CD4-positive, alpha-beta memory T cell (primary cell): ENCODE results near the gene BZW1. TPM values are rescaled to one million over a fixed set of nuclear protein-coding genes. Genes with fewer than 3 reads are reported as not detected.

Experiments used
- CTCF ChIA-PET: fragments of 350-600 bp; sonication (Branson Sonifier 250); formaldehyde crosslinking; loops from one replicate; lab custom pipeline; 2021; ENCODE audit warnings: inconsistent platforms; ENCODE audit not compliant: partially characterized antibody; lab: Charles Lee
- POLR2A ChIA-PET: fragments of 350-600 bp; sonication (Branson Sonifier 250); formaldehyde crosslinking; loops from one replicate; lab custom pipeline; 2021; ENCODE audit not compliant: partially characterized antibody; lab: Charles Lee
- DNase-seq, 5 donors: peaks; one replicate each; pipeline versions ENCODE4 v3.0.0 to v3.0.0-alpha.2; 2020 to 2022; ENCODE audit warnings: mixed read lengths in 1 of 5
- H3K27ac ChIP-seq: one replicate; pipeline ENCODE4 v1.7.0; 2013; ENCODE audit warnings: low read depth, low read length
- H3K27me3 ChIP-seq: 2 replicates; pipeline ENCODE4 v1.7.0; 2013; ENCODE audit warnings: mild to moderate bottlenecking, low read length, moderate library complexity; ENCODE audit not compliant: insufficient read depth
- H3K36me3 ChIP-seq: 2 replicates; pipeline ENCODE4 v1.7.0; 2013; ENCODE audit warnings: mild to moderate bottlenecking, low read length, moderate library complexity; ENCODE audit not compliant: insufficient read depth
- H3K4me1 ChIP-seq: 2 replicates; pipeline ENCODE4 v1.7.0; 2013; ENCODE audit warnings: mild to moderate bottlenecking, low read length, moderate library complexity; ENCODE audit not compliant: insufficient read depth
- H3K4me3 ChIP-seq, 2 donors: one replicate each; pipeline ENCODE4 v1.7.0; 2013; ENCODE audit warnings: low read length in 2 of 2, mild to moderate bottlenecking in 1 of 2
- H3K9me3 ChIP-seq, 2 donors: one replicate each; pipeline ENCODE4 v1.7.0; 2013; ENCODE audit warnings: low read length in 2 of 2, control low read depth in 1 of 2; ENCODE audit not compliant: control insufficient read depth in 1 of 2
- H3K27ac Mint-ChIP-seq, 7 donors: one replicate each; pipeline ENCODE4 v1.8.0; 2020 to 2021; ENCODE audit warnings: mixed read lengths in 7 of 7, mild to moderate bottlenecking in 6 of 7, inconsistent platforms in 3 of 7, moderate library complexity in 3 of 7
- H3K27me3 Mint-ChIP-seq, 2 donors: one replicate each; pipeline ENCODE4 v1.8.0; 2020 to 2021; ENCODE audit warnings: mixed read lengths in 2 of 2
- H3K36me3 Mint-ChIP-seq, 2 donors: one replicate each; pipeline ENCODE4 v1.8.0; 2020 to 2021; ENCODE audit warnings: mixed read lengths in 2 of 2, inconsistent platforms in 1 of 2, mild to moderate bottlenecking in 1 of 2
- H3K4me1 Mint-ChIP-seq, 4 donors: one replicate each; pipeline ENCODE4 v1.8.0; 2020 to 2021; ENCODE audit warnings: mixed read lengths in 4 of 4, mild to moderate bottlenecking in 1 of 4
- H3K4me3 Mint-ChIP-seq, 8 donors: one replicate each; pipeline ENCODE4 v1.8.0; 2020 to 2021; ENCODE audit warnings: mixed read lengths in 8 of 8, mild to moderate bottlenecking in 7 of 8, moderate library complexity in 6 of 8, inconsistent platforms in 3 of 8
- H3K9me3 Mint-ChIP-seq, 8 donors: one replicate each; pipeline ENCODE4 v1.8.0; 2020 to 2021; ENCODE audit warnings: mixed read lengths in 8 of 8, mild to moderate bottlenecking in 5 of 8, inconsistent platforms in 3 of 8, moderate library complexity in 1 of 8
- intact Hi-C: fragments of 100-400 bp; cut with micrococcal nuclease; formaldehyde crosslinking; loops from one replicate; pipeline ENCODE4 v1.15.1; 2023
- polyA plus RNA-seq, 2 donors: library from polyadenylated mRNA; unstranded; fragments of 300-500 nt; fragmentation: Illumina TruSeq; gene quantifications; one replicate each; pipeline ENCODE4 v1.2.3, GENCODE V29; 2021
- total RNA-seq, 2 experiments: library from RNA; stranded (reverse); gene quantifications; one replicate each; pipeline ENCODE4 v1.2.3, GENCODE V29; 2021

BZW1 gene
- total and polyA plus RNA-seq, 4 experiments from 2014 or later: 126 to 257 (median 165) TPM

DNA sequence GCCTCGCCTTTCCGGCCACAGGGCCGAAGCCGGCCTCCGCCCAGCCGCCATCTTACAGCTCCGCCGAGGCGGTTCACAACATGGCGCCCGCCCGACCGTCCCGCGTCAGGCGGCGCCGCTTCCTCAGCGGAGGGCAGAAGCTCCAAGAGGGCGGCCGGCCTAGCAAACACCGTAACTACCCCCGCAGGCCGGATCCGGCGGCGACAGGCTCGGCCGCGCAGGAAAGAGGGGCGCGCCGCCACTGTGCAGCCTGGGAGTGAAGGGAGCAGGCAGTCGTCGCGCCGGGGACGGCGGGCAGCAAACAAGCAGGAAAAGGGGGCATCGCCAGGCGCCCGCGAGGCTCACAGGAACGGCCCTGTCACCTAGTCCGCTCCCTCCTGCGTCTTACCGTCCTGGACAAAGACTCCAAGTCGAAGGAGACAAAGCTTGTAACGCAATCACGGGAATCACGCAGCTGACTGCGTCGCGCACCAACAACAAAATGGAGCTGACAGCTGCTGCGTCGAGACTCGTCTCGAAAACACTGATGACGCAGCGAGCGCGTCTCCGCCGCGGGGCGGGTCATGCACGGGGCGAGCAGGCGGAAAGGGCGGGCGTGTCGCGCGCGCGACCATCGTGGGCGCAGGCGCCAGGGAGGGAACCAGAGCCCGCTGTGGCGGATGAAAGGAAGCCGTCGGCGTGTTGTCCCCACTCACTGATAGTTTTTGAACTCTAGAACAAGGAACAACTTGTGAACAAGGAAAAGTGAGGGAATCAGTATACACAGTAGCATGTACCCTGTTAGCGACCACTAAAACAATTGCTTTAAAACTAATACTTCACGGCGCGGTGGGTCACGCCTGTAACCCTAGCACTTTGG, 52.7 kb downstream of the BZW1 start, which contains the start of gene CLK1:
Gene CLK1, minus strand, starts transcription at position 483 of the 859 bp plus-strand sequence. CDS start 2,796 bp downstream, outside the sequence.
- H3K27ac Mint-ChIP-seq: peak within 1 kb of the TSS; percentile 89 to 100 (median 100)
- intact Hi-C loops: loop anchor here (1.0 to 5.0 kb wide), 8 partner anchors 25 to 1773 kb away; partner anchors contain the start of genes BZW1, CFLAR, HYCC2 and NIF3L1
- Histone ChIP-seq H3K36me3 (peaks cover 12% of the 10 kb centered on the region), H3K4me1 (peaks cover 47% of the 10 kb centered on the region), H3K27me3 (no peaks in the 10 kb centered on the region), H3K4me3 (peak within 1 kb of the TSS; percentile 83 to 100), H3K27ac (peak within 1 kb of the TSS; percentile 100), H3K9me3 (no peaks in the 10 kb centered on the region)
- CTCF ChIA-PET: interaction anchor here (1.0 to 2.1 kb wide), 10 partner anchors 9 to 368 kb away, joined by 3 to 12 read pairs (median 5); partner anchors contain the start of genes BZW1, NIF3L1 and PPIL3
- POLR2A ChIA-PET: interaction anchor here (0.6 to 8.0 kb wide), 61 partner anchors 9 to 1779 kb away, joined by 3 to 285 read pairs (median 6); partner anchors contain the start of genes ALS2, BZW1, CASP10 and CASP8
- H3K4me3 Mint-ChIP-seq: peak within 1 kb of the TSS; percentile 91 to 99 (median 96)
- DNase-seq: peak; percentile 93 to 97 (median 94)
- H3K27me3 Mint-ChIP-seq: no peaks in the 10 kb centered on the region
- peaks cover 28 to 59% (median 41%) of the 10 kb centered on the region in 4 donors for H3K4me1 Mint-ChIP-seq
- peaks cover 35 to 48% of the 10 kb centered on the region in 2 donors for H3K36me3 Mint-ChIP-seq
- peaks cover 0 to 4% (median 0%) of the 10 kb centered on the region in 8 donors for H3K9me3 Mint-ChIP-seq

DNA sequence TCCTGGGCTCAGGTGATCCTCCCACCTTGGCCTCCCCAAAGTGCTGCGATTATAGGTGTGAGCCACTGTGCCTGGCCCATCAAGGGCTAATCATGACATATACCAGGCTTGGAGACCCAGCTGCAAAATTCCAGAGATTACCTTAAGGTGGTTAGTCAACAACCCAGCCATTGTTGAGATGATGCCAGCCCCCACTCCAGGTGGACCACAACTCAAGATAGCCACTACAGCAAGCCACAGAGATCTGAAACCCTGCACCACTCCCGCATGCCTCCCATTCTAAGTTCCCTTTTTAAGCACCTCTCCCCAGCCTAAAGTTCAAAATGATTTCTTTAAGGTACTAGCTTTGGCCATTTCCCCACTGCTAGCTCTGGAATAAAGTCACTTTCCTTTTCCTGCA, 57.3 kb downstream of the BZW1 start:
- peaks cover 9 to 28% of the 10 kb centered on the region in 2 donors for H3K36me3 Mint-ChIP-seq
- H3K27me3 Mint-ChIP-seq: no peaks in the 10 kb centered on the region
- Histone ChIP-seq H3K4me3 (no peak overlapping the region), H3K4me1 (peaks cover 21% of the 10 kb centered on the region), H3K9me3 (no peaks in the 10 kb centered on the region), H3K36me3 (no peaks in the 10 kb centered on the region), H3K27me3 (no peaks in the 10 kb centered on the region), H3K27ac (no peak overlapping the region)
- CTCF ChIA-PET: no interaction called here
- H3K4me1 Mint-ChIP-seq: peaks cover 8 to 30% (median 18%) of the 10 kb centered on the region in 4 donors
- no peak for DNase-seq
- H3K27ac Mint-ChIP-seq: peak overlapping the region; percentile 15 to 91 (median 76)
- intact Hi-C loops: no loop called here
- POLR2A ChIA-PET: interaction anchor here (1.1 to 8.0 kb wide), 3 partner anchors 15 to 20 kb away, joined by 3 to 285 read pairs (median 3); partner anchors contain the start of genes NIF3L1 and PPIL3
- peaks cover 0 to 4% (median 0%) of the 10 kb centered on the region in 8 donors for H3K9me3 Mint-ChIP-seq
- peak overlapping the region in 2 of 8 donors; percentile 4 to 34 for H3K4me3 Mint-ChIP-seq

DNA sequence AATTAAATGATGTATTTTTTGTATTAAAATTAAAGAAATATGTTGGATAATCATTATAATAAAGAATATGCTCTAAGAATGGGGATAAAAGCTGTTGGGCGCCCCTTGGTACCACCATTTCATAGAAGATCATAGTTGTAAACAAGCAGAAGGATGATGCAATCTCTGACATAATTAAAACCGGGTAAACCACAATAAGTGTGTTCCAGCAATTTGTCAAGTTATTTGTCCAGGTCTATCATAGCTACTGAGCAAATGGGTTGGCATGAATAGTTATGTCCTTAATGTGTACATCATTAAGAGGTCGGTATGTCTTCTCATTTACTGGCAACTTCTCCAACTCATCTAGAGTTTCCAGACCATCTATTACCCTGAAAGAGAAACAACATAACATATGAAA, 59.4 kb downstream of the BZW1 start:
- no peak overlapping the region for H3K4me3 ChIP-seq
- no peaks in the 10 kb centered on the region for H3K36me3 ChIP-seq
- ChIA-PET CTCF (no interaction called here), POLR2A (no interaction called here)
- intact Hi-C loops: no loop called here
- H3K4me1 ChIP-seq: peaks cover 12% of the 10 kb centered on the region
- H3K27ac Mint-ChIP-seq: no peak overlapping the region
- H3K27ac ChIP-seq: no peak overlapping the region
- no peaks in the 10 kb centered on the region for H3K9me3 Mint-ChIP-seq
- no peaks in the 10 kb centered on the region for H3K27me3 ChIP-seq
- H3K27me3 Mint-ChIP-seq: no peaks in the 10 kb centered on the region
- no peak overlapping the region for H3K4me3 Mint-ChIP-seq
- no peak for DNase-seq
- H3K4me1 Mint-ChIP-seq: peaks cover 3 to 16% (median 9%) of the 10 kb centered on the region in 4 donors
- H3K9me3 ChIP-seq: no peaks in the 10 kb centered on the region
- peaks cover 22 to 38% of the 10 kb centered on the region in 2 donors for H3K36me3 Mint-ChIP-seq

DNA sequence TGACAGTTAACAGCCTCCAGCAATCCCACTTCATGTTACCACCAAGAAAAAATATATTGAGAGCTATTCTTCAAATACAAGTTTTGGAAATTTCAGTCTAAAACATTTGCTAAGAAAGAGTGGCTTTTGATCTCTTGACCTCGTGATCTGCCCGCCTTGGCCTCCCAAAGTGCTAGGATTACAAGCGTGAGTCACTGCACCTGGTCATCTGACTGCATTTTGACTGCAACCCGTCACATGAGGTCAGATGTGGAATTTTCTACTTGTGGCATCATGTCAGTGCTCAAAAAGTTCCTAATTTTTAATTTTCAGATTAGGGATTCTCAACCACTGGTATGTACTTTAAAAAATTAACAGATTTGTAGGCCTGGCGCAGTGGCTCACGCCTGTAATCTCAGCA, 61.9 kb downstream of the BZW1 start:
- H3K27ac Mint-ChIP-seq: peak overlapping the region in 1 of 7 donors; percentile 25
- DNase-seq: no peak
- peaks cover 3 to 9% (median 8%) of the 10 kb centered on the region in 4 donors for H3K4me1 Mint-ChIP-seq
- ChIA-PET POLR2A (interaction anchor here (0.9 kb wide), 1 partner anchor 9 kb away, joined by 5 read pairs; the partner anchor contains the start of gene CLK1), CTCF (no interaction called here)
- peaks cover 8% of the 10 kb centered on the region for H3K4me1 ChIP-seq
- H3K9me3 ChIP-seq: no peaks in the 10 kb centered on the region
- H3K36me3 Mint-ChIP-seq: peaks cover 22 to 53% of the 10 kb centered on the region in 2 donors
- intact Hi-C loops: no loop called here
- no peaks in the 10 kb centered on the region for H3K27me3 Mint-ChIP-seq
- H3K27ac ChIP-seq: no peak overlapping the region
- peaks cover 4% of the 10 kb centered on the region for H3K36me3 ChIP-seq
- no peaks in the 10 kb centered on the region for H3K27me3 ChIP-seq
- H3K4me3 ChIP-seq: no peak overlapping the region
- no peaks in the 10 kb centered on the region for H3K9me3 Mint-ChIP-seq
- no peak overlapping the region for H3K4me3 Mint-ChIP-seq

Other genes with a start within 250 kb of the BZW1 start
- gene AOX1, start 225.9 kb upstream of the BZW1 start, total RNA-seq: not detected
- not detected for gene AOX1, start 225.9 kb upstream of the BZW1 start, polyA plus RNA-seq
- 100 to 1,000 TPM; 472 to 499 TPM for gene CLK1, start 52.7 kb downstream of the BZW1 start, total RNA-seq
- gene CLK1, start 52.7 kb downstream of the BZW1 start, polyA plus RNA-seq: 10 to 100 TPM; 18.1 to 51.9 TPM
- gene PPIL3, start 77.2 kb downstream of the BZW1 start, total RNA-seq: 10 to 100 TPM; 48.0 to 57.7 TPM
- 10 to 100 TPM; 18.7 to 27.2 TPM for gene PPIL3, start 77.2 kb downstream of the BZW1 start, polyA plus RNA-seq
- gene NIF3L1, start 77.5 kb downstream of the BZW1 start, total RNA-seq: 10 to 100 TPM; 30.0 to 30.3 TPM
- gene NIF3L1, start 77.5 kb downstream of the BZW1 start, polyA plus RNA-seq: 10 to 100 TPM; 22.4 to 23.0 TPM
- gene ORC2, start 151.8 kb downstream of the BZW1 start, total RNA-seq: 10 to 100 TPM; 72.2 to 76.4 TPM
- 10 to 100 TPM in 1 of 2 donors, 1 to 10 TPM in 1; 9.1 to 13.5 TPM for gene ORC2, start 151.8 kb downstream of the BZW1 start, polyA plus RNA-seq